Psoas muscle (tissue), 8 donors: ENCODE data around the gene REC114. TPM values are rescaled to one million over a fixed set of nuclear protein-coding genes. Genes with fewer than 3 reads are reported as not detected.

Experiments used
- ATAC-seq, 4 donors: fragments of 200-7000 bp; cut with Tn5 transposase; one replicate each; pipeline ENCODE4 v1.9.1; 2020; ENCODE audit warnings: moderate library complexity in 3 of 4, mild to moderate bottlenecking in 2 of 4
- DNase-seq, 2 donors: peaks; one replicate each; pipeline ENCODE4 v3.0.0-alpha.2; 2020
- H3K27ac ChIP-seq: fragments of 200-600 bp; one replicate; pipeline ENCODE4 v1.8.0; 2022
- H3K27me3 ChIP-seq, 3 donors: fragments of 200-600 bp in 1 of 3; one replicate each; pipeline versions ENCODE4 v1.6.1 to v1.8.0; 2013 to 2022; ENCODE audit warnings: low read length in 2 of 3, mild to moderate bottlenecking in 2 of 3, moderate library complexity in 1 of 3; ENCODE audit not compliant: insufficient read depth in 3 of 3
- H3K36me3 ChIP-seq, 2 donors: fragments of 200-600 bp in 1 of 2; one replicate each; pipeline versions ENCODE4 v1.6.1 to v1.8.0; 2013 to 2022; ENCODE audit warnings: low read depth in 1 of 2, mild to moderate bottlenecking in 1 of 2, moderate library complexity in 1 of 2; ENCODE audit not compliant: insufficient read depth in 1 of 2
- H3K4me1 ChIP-seq: fragments of 200-600 bp; one replicate; pipeline ENCODE4 v1.8.0; 2022
- H3K4me3 ChIP-seq: fragments of 200-600 bp; one replicate; pipeline ENCODE4 v1.8.0; 2022; ENCODE audit warnings: mild to moderate bottlenecking
- H3K9me3 ChIP-seq: fragments of 200-600 bp; one replicate; pipeline ENCODE4 v1.8.0; 2022
- WGBS, 3 donors: extraction: QIAGEN DNeasy Blood & Tissue Kit; methylation state at CpG; one replicate each; pipeline versions ENCODE4 v1.1.6 to v1.1.7; 2013; 5-methylcytosine and 5-hydroxymethylcytosine counted together
- intact Hi-C, 2 donors: fragments of 100-400 bp; cut with DNase I; formaldehyde crosslinking; loops; one replicate each; pipeline versions ENCODE4 v1.11.0 to v1.14.2; 2022
- polyA plus RNA-seq, 3 donors: library from polyadenylated mRNA; stranded (reverse); fragments of 200-250 nt; gene quantifications; one replicate each; pipeline ENCODE4 v1.2.3, GENCODE V29; 2013
- total RNA-seq, 4 donors: library from RNA; stranded (reverse); fragmentation: NEBNext Ultra II Directional in 2 of 4; extraction: Animal tissue kit (Norgen Biotek cat#: 25700) in 2 of 4; gene quantifications; one replicate each; pipeline versions ENCODE4 v1.2.1 to v1.2.4, GENCODE V29; 2021 to 2023
- TF ChIP-seq, protein P1 (sequence below): fragments of 200-600 bp; IDR thresholded peaks from one replicate; pipeline ENCODE4 v1.8.0; 2022; ENCODE audit warnings: antibody characterized with exemption
- donor health status: healthy with polysubstance abuse.
- donor health status: DM: no; HTN: no; CAD: no; lungs with moderate emphysema.
- donor health status: Bipolar disorder and iron deficiency.
- donor health status: healthy.
- donor health status: DM: yes; HTN: yes; CAD: no.
- donor health status: DM: no; HTN: no; CAD: no.
- donor health status: DM: no; HTN: no; CAD: no.
- donor health status: DM: yes; HTN: yes; CAD: no.

The REC114 gene
- total and polyA plus RNA-seq, 7 donors, result not detected

DNA sequence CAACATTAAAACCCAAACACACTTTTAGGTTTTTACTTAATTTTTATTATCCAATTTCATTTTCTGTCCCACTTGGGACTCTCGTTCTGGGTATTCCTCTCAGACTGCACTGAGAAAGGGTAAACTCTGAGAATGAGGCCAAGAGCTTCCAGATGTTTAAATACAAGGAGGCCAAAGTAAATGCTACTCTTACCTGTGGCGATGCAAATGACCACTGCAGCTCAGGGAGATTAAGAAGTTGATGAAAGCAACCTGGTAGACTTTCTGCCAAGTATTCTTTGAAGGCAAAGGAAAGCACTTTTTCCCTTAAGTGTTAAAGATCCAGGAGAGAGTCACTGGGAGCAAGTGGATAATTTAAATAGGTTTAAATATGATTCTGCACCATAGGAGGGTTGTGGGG, 151.1 kb downstream of the REC114 start:
- ATAC-seq (no peak), DNase-seq (no peak)
- H3K27me3 ChIP-seq, result no peaks in the 10 kb centered on the region
- no peak overlapping the region for H3K27ac ChIP-seq
- no peaks in the 10 kb centered on the region for H3K9me3 ChIP-seq
- H3K4me3 ChIP-seq, result no peak overlapping the region
- 78 to 87% (median 81%) methylated on average over 2 of the region's 2 CpGs for WGBS, 3 donors
- H3K4me1 ChIP-seq, result peaks cover 42% of the 10 kb centered on the region
- intact Hi-C loops, result no loop called here
- TF ChIP-seq, protein P1, sequence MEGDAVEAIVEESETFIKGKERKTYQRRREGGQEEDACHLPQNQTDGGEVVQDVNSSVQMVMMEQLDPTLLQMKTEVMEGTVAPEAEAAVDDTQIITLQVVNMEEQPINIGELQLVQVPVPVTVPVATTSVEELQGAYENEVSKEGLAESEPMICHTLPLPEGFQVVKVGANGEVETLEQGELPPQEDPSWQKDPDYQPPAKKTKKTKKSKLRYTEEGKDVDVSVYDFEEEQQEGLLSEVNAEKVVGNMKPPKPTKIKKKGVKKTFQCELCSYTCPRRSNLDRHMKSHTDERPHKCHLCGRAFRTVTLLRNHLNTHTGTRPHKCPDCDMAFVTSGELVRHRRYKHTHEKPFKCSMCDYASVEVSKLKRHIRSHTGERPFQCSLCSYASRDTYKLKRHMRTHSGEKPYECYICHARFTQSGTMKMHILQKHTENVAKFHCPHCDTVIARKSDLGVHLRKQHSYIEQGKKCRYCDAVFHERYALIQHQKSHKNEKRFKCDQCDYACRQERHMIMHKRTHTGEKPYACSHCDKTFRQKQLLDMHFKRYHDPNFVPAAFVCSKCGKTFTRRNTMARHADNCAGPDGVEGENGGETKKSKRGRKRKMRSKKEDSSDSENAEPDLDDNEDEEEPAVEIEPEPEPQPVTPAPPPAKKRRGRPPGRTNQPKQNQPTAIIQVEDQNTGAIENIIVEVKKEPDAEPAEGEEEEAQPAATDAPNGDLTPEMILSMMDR, result no peak
- H3K36me3 ChIP-seq, result peaks cover 0 to 24% of the 10 kb centered on the region in 2 donors

DNA sequence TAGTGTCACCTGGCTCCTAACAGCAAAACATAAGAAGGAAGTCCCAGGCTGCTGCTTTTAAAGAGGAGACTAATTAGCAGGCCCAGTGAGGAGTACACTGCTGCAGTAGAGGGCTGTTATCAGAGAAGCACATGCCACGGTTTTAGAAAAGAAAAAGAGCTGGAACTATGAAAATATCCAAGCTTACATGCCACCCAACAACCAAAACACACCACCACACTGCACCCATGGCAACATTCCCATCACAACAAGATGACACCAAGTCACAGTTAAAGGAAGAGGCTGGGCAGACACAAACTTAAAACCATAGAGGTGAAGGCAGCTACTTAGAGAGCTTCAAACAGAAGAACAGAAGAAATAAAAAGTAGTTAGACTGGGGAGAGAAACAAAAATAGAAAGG, 153.2 kb downstream of the REC114 start:
- no peak for ATAC-seq
- intact Hi-C loops, result loop anchor here in 1 of 2 donors (5.0 kb wide), 1 partner anchor 36 kb away; the partner anchor contains the start of gene NPTN
- Histone ChIP-seq H3K9me3 (no peaks in the 10 kb centered on the region), H3K27ac (no peak overlapping the region), H3K4me3 (no peak overlapping the region), H3K36me3 (peaks cover 0 to 8% of the 10 kb centered on the region in 2 donors), H3K27me3 (no peaks in the 10 kb centered on the region), H3K4me1 (peaks cover 57% of the 10 kb centered on the region)
- TF ChIP-seq, protein P1, result no peak
- DNase-seq, result no peak
- 24 to 30% (median 29%) methylated on average over 1 of the region's 1 CpG for WGBS, 3 donors

GRCh38 chr15:73597036-73597638, 154.2 kb downstream of the REC114 start:
- ATAC-seq, result no peak
- peaks cover 66% of the 10 kb centered on the region for H3K4me1 ChIP-seq
- intact Hi-C loops, result loop anchor here in 1 of 2 donors (5.0 kb wide), 1 partner anchor 35 kb away; the partner anchor contains the start of gene NPTN
- TF ChIP-seq, protein P1, result no peak
- H3K4me3 ChIP-seq, result no peak overlapping the region
- DNase-seq, result no peak
- no peaks in the 10 kb centered on the region for H3K9me3 ChIP-seq
- 89 to 94% (median 90%) methylated on average over 21 of the region's 21 CpGs for WGBS, 3 donors
- no peak overlapping the region for H3K27ac ChIP-seq
- H3K27me3 ChIP-seq, result no peaks in the 10 kb centered on the region
- no peaks in the 10 kb centered on the region for H3K36me3 ChIP-seq

DNA sequence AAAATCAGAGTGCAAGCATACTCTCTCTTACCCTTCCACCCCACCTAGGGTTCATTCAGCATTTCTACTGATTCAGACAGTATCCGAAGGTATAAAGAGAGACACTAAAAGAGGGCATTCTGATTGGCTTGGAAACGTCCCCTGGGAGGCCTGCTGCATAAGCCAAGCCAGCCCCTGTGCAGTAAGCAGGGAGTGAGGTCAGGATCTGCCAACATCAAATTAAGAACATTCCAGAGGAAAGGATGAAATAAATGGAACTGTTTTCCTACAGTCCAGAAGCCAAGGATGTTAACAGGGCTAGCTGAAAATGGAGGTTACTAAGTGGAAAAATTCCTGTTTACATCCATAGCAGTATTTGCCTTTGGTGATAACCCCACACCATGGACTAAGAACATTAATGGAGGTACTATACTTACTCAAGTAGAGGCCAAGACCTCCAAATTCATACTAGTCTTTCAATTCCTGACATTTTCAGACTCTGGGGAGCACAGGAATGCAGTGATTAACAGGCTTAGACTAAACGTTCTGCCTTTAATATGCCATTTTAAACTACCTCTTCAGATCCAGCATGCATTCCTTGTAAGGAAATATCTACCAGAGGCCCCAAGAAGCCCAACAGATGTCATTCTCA, 155.7 kb downstream of the REC114 start:
- no peaks in the 10 kb centered on the region for H3K9me3 ChIP-seq
- WGBS, 3 donors, result 26 to 44% (median 29%) methylated on average over 3 of the region's 3 CpGs
- no peaks in the 10 kb centered on the region for H3K27me3 ChIP-seq
- no peak overlapping the region for H3K4me3 ChIP-seq
- peaks cover 81% of the 10 kb centered on the region for H3K4me1 ChIP-seq
- H3K27ac ChIP-seq, result no peak overlapping the region
- no peak for ATAC-seq
- H3K36me3 ChIP-seq, result no peaks in the 10 kb centered on the region
- intact Hi-C loops, result loop anchor here in 1 of 2 donors (5.0 kb wide), 1 partner anchor 34 kb away; the partner anchor contains the start of gene NPTN
- DNase-seq, result no peak
- TF ChIP-seq, protein P1, result no peak
